Epithelial cell of prostate (primary cell): ENCODE measurements around the gene ANXA2R.
"Not testable (repeated sequence)": the region's sequence is repeated elsewhere in the genome, so short reads cannot be mapped to it uniquely, and the experiment has no call there.

Experiments used
- DNase-seq: peaks from one replicate; pipeline ENCODE4 v3.0.0-alpha.2; 2011; ENCODE audit warnings: low read depth, low spot score
- H3K27ac ChIP-seq: fragments of 450-650 bp; 2 replicates; pipeline ENCODE4 v1.5.1; 2017; ENCODE audit warnings: mild to moderate bottlenecking

ANXA2R gene

DNA sequence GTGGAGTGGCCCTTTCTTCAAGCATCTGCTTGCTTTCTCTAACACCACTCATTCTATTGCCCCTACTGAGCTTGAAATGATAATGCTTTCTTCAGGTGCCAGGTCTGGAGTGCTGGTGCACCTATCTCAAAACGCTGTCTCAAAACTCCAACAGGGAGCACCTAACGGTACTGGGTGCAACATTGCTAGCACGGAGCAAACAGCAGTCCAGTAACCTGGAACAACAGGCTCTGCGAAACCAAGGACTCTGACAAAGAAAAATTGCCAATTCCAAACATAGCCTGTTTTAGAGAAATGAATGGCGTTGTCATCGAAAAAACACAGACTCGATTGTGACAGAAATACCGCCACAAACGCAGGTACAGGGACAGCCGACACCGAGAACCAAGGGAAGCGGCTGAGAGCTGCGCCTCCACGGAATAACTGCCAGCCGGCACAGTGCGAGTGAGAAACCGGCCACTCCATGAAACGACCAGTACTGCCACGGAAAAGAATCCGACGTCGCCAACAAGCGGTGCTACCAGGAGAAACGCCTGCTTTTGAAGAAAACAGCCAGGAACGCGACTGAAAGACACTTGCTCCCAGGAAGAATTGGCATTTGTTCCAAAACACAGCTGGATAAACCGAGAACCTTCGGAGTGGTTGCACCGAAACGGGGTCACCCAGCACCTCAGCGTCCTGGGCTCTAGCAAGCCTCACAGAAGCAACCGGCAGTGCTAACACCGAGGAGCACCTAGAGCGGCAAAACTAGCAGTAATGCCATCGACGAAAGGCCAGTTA lies 3.1 kb downstream of the ANXA2R start:
- H3K27ac ChIP-seq = no peak overlapping the region
- DNase-seq = no peak

DNA sequence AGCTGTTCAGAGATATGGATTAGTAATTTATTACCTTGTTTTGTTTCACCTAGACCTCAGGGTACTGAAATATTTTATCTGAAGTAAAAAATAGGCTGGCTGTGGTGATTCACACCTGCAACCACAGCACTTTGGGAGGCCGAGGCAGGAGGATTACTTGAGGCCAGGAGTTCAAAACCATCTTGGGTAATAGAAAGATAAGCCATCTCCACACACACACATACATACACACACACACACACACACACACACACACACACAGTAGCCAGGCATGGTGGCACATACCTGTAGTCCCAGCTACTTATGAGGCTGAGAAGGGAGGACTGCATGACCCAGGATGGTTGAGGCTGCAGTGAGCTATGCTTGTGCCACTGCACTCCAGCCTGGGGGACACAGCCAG lies 3.7 kb downstream of the ANXA2R start:
- DNase-seq = no peak
- H3K27ac ChIP-seq = no peak overlapping the region

DNA sequence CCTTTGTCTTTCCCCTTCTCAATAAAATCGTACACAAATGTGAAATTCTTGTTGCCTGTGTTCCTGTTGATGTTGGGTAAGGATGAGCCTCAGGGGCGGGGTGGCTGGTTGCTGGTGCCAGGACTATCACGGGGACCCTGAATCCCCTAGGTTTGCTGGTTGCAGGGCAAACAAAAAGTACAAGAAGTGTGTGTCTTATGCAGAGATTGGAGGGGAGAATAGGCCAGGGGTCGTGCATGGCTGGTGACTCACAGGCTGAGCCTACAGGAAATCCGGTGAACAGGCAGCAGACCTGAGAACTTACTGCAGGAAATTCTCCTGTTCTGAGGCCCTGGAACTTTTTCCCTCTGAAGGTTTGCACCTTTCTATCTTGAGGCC lies 5.5 kb downstream of the ANXA2R start:
- H3K27ac ChIP-seq = no peak overlapping the region
- no peak for DNase-seq

- DNase-seq = no peak
- no peak overlapping the region for H3K27ac ChIP-seq
Observed at GRCh38 chr5:43033841-43034590, 6.1 kb downstream of the ANXA2R start.

DNA sequence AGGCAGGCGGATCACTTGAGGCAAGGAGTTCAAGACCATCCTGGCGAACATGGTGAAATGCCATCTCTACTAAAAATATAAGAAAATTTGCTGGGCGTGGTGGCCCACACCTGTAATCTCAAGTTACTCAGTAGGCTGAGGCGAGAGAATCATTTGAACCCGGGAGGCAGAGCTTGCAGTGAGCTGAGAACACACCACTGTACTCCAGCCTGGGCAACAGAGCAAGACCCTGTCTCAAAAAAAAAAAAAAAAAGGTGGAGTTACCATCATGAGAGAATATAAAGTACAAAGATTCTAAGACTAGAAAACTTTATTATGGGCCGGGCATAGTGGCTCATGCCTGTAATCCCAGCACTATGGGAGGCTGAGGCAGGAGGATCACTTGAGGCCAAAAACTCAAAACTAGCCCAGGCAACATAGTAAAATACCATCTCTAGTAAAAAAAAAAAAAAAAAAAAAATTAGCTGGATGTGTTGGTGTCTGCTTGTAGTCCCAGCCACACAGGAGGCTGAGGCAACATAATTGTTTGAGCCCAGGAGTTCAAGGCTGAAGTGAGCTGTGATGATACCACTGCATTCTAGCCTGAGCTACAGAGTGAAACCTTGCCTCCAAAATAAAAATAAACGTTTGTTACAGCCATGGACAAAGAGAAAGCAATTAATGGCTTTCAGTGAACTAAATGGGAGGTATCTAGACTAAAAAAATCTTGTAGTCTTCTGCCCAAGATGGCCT lies 12.9 kb downstream of the ANXA2R start:
- no peak for DNase-seq
- H3K27ac ChIP-seq = no peak overlapping the region

GRCh38 chr5:43025184-43025950 lies 14.8 kb downstream of the ANXA2R start:
- not testable (repeated sequence) for DNase-seq

DNA sequence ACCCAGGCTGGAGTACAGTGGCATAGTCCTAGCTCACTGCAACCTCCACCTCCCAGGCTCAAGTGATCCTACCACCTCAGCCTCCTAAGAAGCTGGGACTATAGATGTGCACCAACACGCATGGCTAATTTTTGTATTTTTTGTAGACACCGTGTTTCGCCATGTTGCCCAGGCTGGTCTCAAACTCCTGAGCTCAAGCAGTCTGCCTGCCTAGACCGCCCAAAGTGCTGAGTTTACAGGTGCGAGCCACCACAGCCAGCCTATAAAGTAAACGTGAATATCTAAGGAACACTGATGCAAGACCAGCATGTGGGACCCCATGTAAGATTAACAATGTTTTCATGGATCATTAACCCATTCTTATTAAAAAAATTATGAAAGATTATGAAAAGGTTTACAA lies 15.9 kb downstream of the ANXA2R start:
- H3K27ac ChIP-seq = no peak overlapping the region
- DNase-seq = no peak

More at GRCh38 chr5:43025184-43025950, 14.8 kb downstream of the ANXA2R start:
- not testable (repeated sequence) for H3K27ac ChIP-seq

DNA sequence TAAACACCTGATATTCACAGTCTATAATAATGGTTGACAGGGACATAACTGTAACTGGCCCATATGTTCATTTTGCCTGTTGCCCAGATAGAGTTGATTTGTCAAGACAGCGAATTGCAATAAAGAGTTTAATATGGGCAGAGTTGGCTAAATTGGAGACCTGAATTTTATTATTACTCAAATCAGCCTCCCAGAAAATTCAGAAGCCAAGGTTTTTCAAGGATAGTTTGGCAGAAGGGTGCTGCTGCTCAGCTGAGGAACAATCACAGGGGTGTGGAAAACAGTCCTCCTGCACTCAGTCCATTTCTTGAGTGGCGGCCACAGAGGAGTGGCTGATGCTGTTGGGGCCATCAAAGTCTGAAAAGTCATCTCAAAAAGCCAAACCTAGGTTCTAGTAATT lies 19.0 kb downstream of the ANXA2R start:
- H3K27ac ChIP-seq = no peak overlapping the region
- no peak for DNase-seq

- H3K27ac ChIP-seq = peak overlapping the region; percentile 91
- no peak for DNase-seq
Observed at GRCh38 chr5:43020399-43020746, 19.7 kb downstream of the ANXA2R start.

DNA sequence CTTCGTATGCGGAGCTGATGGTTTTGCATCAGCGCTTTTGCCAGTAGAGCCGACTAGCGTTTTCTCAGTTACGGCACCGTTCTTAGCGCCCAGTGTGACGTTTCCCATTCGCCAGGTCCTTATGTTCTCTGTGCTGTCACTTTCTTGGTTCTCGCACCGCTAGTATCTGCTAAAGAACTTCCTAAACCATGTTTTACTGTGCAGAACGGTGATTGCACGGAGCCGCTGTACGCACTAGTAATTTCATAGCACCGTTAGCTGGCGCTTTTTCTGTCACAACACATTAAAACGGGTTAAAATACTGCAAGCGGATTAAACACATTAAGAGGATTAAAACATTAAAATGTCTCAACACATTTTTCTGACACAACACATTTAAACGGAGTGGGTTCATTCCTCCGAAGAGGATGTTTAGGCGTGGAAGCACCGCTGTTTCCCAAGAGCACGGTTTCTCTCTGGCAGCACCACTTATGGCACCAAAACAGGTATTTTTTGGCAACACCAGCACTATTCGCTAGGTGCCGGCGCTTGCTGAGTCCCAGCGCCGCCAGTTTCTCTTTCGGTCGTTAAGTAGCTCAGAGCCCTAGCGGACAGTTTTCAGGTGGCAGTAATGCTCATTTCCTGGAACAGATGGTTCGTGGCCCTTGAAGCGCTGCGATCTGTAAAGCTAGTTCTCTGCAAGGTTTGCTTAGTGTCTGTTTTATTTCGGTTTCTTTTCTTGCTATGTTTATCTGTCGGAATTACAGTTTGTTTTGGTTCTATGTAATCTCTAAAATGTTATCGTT lies 20.3 kb downstream of the ANXA2R start:
- DNase-seq = no peak
- H3K27ac ChIP-seq = peak overlapping the region; percentile 91

DNA sequence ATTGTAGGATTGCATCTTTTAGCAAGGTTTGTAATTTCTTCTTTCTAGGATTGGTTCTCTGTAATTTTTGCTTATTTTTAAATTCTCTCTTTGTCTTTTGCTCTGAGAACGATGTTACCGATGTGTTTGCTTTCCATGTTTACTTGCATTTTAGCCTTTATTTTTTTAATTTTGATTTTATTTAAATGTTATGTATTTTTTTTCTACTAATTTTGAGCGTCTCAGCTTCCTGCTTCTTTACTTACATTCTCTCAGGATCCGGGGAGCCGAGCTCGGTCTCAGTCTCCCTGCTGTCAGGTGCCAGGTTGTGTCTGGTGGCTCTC lies 20.9 kb downstream of the ANXA2R start:
- DNase-seq = no peak
- H3K27ac ChIP-seq = peak overlapping the region; percentile 91

GRCh38 chr5:43017428-43017815 lies 22.7 kb downstream of the ANXA2R start:
- no peak for DNase-seq
- H3K27ac ChIP-seq = peak overlapping the region; percentile 91

DNA sequence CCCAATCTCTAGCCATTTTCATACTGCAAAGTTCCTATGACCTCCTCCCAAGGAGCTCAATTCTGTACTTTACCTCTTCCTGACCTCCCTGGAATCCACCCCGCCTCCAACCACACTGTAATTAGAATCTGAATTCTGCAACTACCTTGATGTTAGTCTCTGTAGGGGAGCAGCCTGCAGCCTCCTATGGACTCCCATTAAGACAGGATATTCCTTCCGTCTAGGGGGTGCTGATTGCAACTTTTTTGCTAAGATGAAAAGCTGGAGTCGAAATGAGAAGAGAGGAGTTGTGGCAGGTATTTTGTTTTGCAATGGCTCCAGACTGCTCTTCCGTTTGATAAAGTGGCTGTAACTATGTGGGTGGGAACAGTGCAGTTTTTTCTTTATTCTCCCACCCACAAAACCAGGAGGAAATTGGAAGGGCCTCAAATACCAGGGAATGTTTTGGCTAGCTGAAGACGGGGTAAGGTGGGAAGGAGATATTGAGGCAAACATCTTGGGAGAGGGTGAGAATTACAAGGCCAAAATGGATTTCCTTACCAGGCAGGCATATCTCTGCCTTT lies 23.8 kb downstream of the ANXA2R start:
- H3K27ac ChIP-seq = no peak overlapping the region
- DNase-seq = no peak

- no peak for DNase-seq
- H3K27ac ChIP-seq = no peak overlapping the region
Observed at GRCh38 chr5:43014522-43014921, 25.6 kb downstream of the ANXA2R start.

DNA sequence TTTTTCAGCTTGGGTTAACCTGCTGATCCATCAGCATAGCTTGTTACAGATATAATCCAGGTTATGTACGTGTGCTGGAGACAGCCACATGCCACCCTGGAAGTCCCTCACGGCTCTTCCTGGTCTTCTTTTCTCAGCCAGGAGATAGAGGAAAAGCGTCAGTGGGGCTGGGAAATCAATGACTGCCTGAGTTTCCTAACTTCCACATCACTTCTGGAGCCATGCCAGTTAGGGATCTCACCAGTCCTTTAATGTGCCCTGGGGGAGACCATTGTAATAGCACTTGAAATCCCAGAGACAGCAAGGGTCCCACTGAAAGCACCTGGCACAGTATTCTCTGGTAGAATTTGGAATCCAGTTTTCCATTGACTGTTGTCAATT lies 29.2 kb downstream of the ANXA2R start:
- DNase-seq = no peak
- H3K27ac ChIP-seq = no peak overlapping the region

- no peak for DNase-seq
- H3K27ac ChIP-seq = peak overlapping the region; percentile 94
Observed at GRCh38 chr5:43008363-43009153, 31.6 kb downstream of the ANXA2R start.

DNA sequence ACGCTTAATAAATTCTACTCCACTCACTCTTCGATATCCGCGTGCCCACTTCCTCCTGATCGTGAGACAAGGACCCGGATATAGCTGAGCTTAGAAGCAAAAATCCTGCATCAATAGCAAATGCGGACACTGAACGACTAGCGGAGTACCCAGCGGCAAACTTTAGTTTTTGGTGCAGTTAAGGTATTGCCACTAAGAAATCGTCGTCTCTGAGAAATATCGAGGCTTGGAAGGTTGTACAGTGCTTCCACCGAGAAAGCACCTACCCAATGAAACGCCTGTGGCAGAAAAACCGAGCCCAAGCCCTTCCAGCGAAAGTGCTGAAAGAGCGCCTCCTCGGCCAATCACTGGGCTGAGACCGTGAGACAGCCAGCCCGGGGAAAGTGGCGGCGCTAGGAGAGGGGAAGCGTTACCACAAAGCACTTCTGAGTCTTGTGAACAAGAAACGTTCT lies 32.2 kb downstream of the ANXA2R start:
- DNase-seq = no peak

DNA sequence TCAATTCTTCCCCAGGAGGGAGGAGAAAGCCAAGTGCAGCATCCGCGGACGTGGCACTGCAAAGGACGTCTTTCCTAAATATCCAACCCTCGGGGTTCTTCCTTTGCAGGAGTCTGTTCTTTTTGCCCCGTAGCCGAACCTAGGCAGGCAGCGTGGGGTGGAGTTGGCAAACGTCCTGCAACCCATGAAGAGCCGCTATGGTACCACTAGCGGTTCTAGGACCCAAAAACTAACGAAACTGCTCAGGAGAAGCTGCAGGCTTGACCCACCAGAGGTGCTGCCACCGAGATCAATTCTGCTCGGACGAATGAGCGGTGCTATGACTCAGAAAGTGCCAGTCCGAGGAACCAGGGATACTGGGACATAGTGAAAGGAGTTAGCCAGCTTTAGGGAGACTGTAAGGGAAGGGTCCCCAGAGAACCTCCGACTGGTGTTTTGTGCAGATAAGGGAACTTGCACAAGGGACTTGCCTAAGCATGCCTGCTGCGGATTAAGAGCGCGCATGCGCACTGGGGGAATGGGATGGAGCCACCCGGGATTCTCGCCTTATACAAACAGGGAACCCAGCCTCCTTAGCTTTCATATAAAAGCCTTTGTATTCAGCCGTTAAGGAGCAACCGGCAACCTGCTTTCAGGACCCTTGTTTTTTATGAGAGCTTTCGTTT lies 32.7 kb downstream of the ANXA2R start:
- H3K27ac ChIP-seq = peak overlapping the region; percentile 94
- no peak for DNase-seq

More for the DNA sequence above, 32.2 kb downstream of the ANXA2R start:
- peak overlapping the region; percentile 94 for H3K27ac ChIP-seq
